WTC11 (cell line): ENCODE results near the gene PISD.

Experiments
- AR ChIP-seq: fragments of 250-450 bp; sonication (Bioruptor Pico); IDR thresholded peaks from 2 replicates; pipeline ENCODE4 v1.9.0; 2021; ENCODE audit warnings: mild to moderate bottlenecking
- CTCF ChIP-seq: fragments of 200-600 bp; IDR thresholded peaks from 2 replicates; pipeline ENCODE4 v1.8.0; 2022; ENCODE audit warnings: antibody characterized with exemption
- ESRRA ChIP-seq: sonication (generic); formaldehyde crosslinking; IDR thresholded peaks from 2 replicates; pipeline ENCODE4 v1.8.1; 2022; ENCODE audit warnings: mild to moderate bottlenecking, missing genetic modification reagents, borderline replicate concordance
- IRF1 ChIP-seq: sonication (generic); formaldehyde crosslinking; IDR thresholded peaks from 2 replicates; pipeline ENCODE4 v1.8.0; 2023; ENCODE audit warnings: missing genetic modification reagents
- JUN ChIP-seq: sonication (generic); formaldehyde crosslinking; IDR thresholded peaks from 2 replicates; pipeline ENCODE4 v1.8.0; 2023; ENCODE audit warnings: mild to moderate bottlenecking, missing genetic modification reagents
- SMAD3 ChIP-seq: sonication (generic); formaldehyde crosslinking; IDR thresholded peaks from 2 replicates; pipeline ENCODE4 v1.8.0; 2022; ENCODE audit warnings: missing genetic modification reagents, mild to moderate bottlenecking, borderline replicate concordance
- SP1 ChIP-seq: sonication (generic); formaldehyde crosslinking; conservative IDR thresholded peaks from 2 replicates; pipeline ENCODE4 v1.8.1; 2022; ENCODE audit warnings: missing genetic modification reagents
- TEAD4 ChIP-seq: sonication (generic); formaldehyde crosslinking; IDR thresholded peaks from 2 replicates; pipeline ENCODE4 v1.8.0; 2022; ENCODE audit warnings: mild to moderate bottlenecking, missing genetic modification reagents
- USF2 ChIP-seq: sonication (generic); formaldehyde crosslinking; IDR thresholded peaks from 2 replicates; pipeline ENCODE4 v1.8.1; 2023; ENCODE audit warnings: mild to moderate bottlenecking, missing genetic modification reagents, moderate library complexity

- TF ChIP-seq CTCF = no peak
- no peak for TF ChIP-seq SMAD3 (CRISPR knock-in tag)
- TF ChIP-seq AR (CRISPR knock-in tag) = no peak
- TF ChIP-seq USF2 (CRISPR knock-in tag) = no peak
- TF ChIP-seq SP1 = no peak
- no peak for TF ChIP-seq JUN
- TF ChIP-seq TEAD4 (CRISPR knock-in tag) = no peak
- no peak for TF ChIP-seq ESRRA (CRISPR knock-in tag)
- TF ChIP-seq IRF1 (CRISPR knock-in tag) = no peak
Measured at GRCh38 chr22:31629741-31630184, 32.3 kb downstream of the PISD start.
